Mesenchymal stem cell (in vitro differentiated cells and primary cell): ENCODE measurements around the gene DPF3.

Experiments used
- DNase-seq: peaks from one replicate; pipeline ENCODE4 v3.0.0-alpha.2; 2013
- H2AFZ ChIP-seq: one replicate; pipeline ENCODE4 v1.6.1; 2013; ENCODE audit warnings: low read depth, mild to moderate bottlenecking, control low read depth, inconsistent platforms, low read length, moderate library complexity
- H2AK5ac ChIP-seq: 2 replicates; pipeline ENCODE4 v1.6.1; 2013; ENCODE audit warnings: low read length, moderate library complexity, mild to moderate bottlenecking, inconsistent platforms; ENCODE audit not compliant: severe bottlenecking
- H2BK120ac ChIP-seq: one replicate; pipeline ENCODE4 v1.6.1; 2013; ENCODE audit warnings: low read depth, mild to moderate bottlenecking, inconsistent platforms, low read length, moderate library complexity
- H2BK12ac ChIP-seq, 2 experiments: one replicate each; pipeline ENCODE4 v1.6.1; 2013; ENCODE audit warnings: inconsistent platforms in 2 of 2, low read length in 2 of 2, mild to moderate bottlenecking in 2 of 2, moderate library complexity in 2 of 2, control low read depth in 1 of 2
- H2BK15ac ChIP-seq: one replicate; pipeline ENCODE4 v1.6.1; 2013; ENCODE audit warnings: mild to moderate bottlenecking, low read depth, inconsistent platforms; ENCODE audit not compliant: poor library complexity, severe bottlenecking
- H2BK5ac ChIP-seq: 2 replicates; pipeline ENCODE4 v1.6.1; 2013; ENCODE audit warnings: low read depth, mild to moderate bottlenecking, low read length, control low read depth, inconsistent platforms; ENCODE audit not compliant: poor library complexity, severe bottlenecking
- H3K14ac ChIP-seq, 2 experiments: one replicate each; pipeline ENCODE4 v1.6.1; 2013; ENCODE audit warnings: inconsistent platforms in 2 of 2, low read length in 2 of 2, control low read depth in 1 of 2, mild to moderate bottlenecking in 1 of 2, moderate library complexity in 1 of 2
- H3K18ac ChIP-seq, 2 experiments: one replicate each; pipeline ENCODE4 v1.6.1; 2013; ENCODE audit warnings: inconsistent platforms in 2 of 2, low read length in 2 of 2, control low read depth in 1 of 2, low read depth in 1 of 2, mild to moderate bottlenecking in 1 of 2
- H3K23ac ChIP-seq, 2 experiments: one replicate each; pipeline ENCODE4 v1.6.1; 2013; ENCODE audit warnings: inconsistent platforms in 2 of 2, low read length in 2 of 2, mild to moderate bottlenecking in 2 of 2, moderate library complexity in 2 of 2, control low read depth in 1 of 2
- H3K27ac ChIP-seq: 2 replicates; pipeline ENCODE4 v1.5.1; 2013; ENCODE audit warnings: mild to moderate bottlenecking, moderate library complexity, low read length, control low read depth, inconsistent platforms; ENCODE audit not compliant: poor library complexity, severe bottlenecking
- H3K27me3 ChIP-seq, 2 experiments: 2 replicates each; pipeline versions ENCODE4 v1.6.1 to v1.7.0; 2013; ENCODE audit warnings: low read length in 2 of 2, mild to moderate bottlenecking in 2 of 2, moderate library complexity in 2 of 2, control low read depth in 1 of 2, inconsistent platforms in 1 of 2; ENCODE audit not compliant: control insufficient read depth in 1 of 2, insufficient read depth in 1 of 2
- H3K36me3 ChIP-seq, 2 experiments: 2 replicates each; pipeline versions ENCODE4 v1.6.1 to v1.7.0; 2013; ENCODE audit warnings: low read length in 2 of 2, control low read depth in 1 of 2, inconsistent platforms in 1 of 2, low read depth in 1 of 2, mild to moderate bottlenecking in 1 of 2; ENCODE audit not compliant: insufficient read depth in 2 of 2, control insufficient read depth in 1 of 2
- H3K4ac ChIP-seq, 2 experiments: one replicate each; pipeline ENCODE4 v1.6.1; 2013; ENCODE audit warnings: inconsistent platforms in 2 of 2, low read length in 2 of 2, mild to moderate bottlenecking in 2 of 2, moderate library complexity in 2 of 2, control low read depth in 1 of 2, low read depth in 1 of 2
- H3K4me1 ChIP-seq: 2 replicates; pipeline ENCODE4 v1.6.1; 2013; ENCODE audit warnings: low read depth, low read length, control low read depth; ENCODE audit not compliant: control insufficient read depth, insufficient read depth
- H3K4me2 ChIP-seq: 2 replicates; pipeline ENCODE4 v1.6.1; 2013; ENCODE audit warnings: low read length, mild to moderate bottlenecking, inconsistent platforms; ENCODE audit not compliant: poor library complexity, severe bottlenecking
- H3K4me3 ChIP-seq, 2 experiments: 2 replicates each; pipeline versions ENCODE4 v1.5.1 to v1.7.0; 2013; ENCODE audit warnings: low read length in 2 of 2, mild to moderate bottlenecking in 2 of 2, control low read depth in 1 of 2, low read depth in 1 of 2; ENCODE audit not compliant: insufficient read depth in 1 of 2
- H3K79me1 ChIP-seq: replicated peaks from 2 replicates; pipeline ENCODE4 v1.6.1; 2013; ENCODE audit warnings: mild to moderate bottlenecking, control low read depth, low read length, inconsistent platforms; ENCODE audit not compliant: poor library complexity, severe bottlenecking
- H3K9ac ChIP-seq: 2 replicates; pipeline ENCODE4 v1.7.0; 2013; ENCODE audit warnings: mild to moderate bottlenecking, low read length, moderate library complexity
- H3K9me3 ChIP-seq: 2 replicates; pipeline ENCODE4 v1.7.0; 2013; ENCODE audit warnings: mild to moderate bottlenecking, low read length; ENCODE audit not compliant: control insufficient read depth
- H4K8ac ChIP-seq: one replicate; pipeline ENCODE4 v1.6.1; 2013; ENCODE audit warnings: inconsistent platforms, mild to moderate bottlenecking, low read length, moderate library complexity
- H4K91ac ChIP-seq: one replicate; pipeline ENCODE4 v1.6.1; 2013; ENCODE audit warnings: mild to moderate bottlenecking, low read length, inconsistent platforms
- WGBS: methylation state at CpG from one replicate; pipeline ENCODE4 v1.1.7; 2013; ENCODE audit warnings: mixed read lengths; 5-methylcytosine and 5-hydroxymethylcytosine counted together

Gene DPF3

GRCh38 chr14:72616811-72617210 is 277.1 kb downstream of the DPF3 start:
- H2BK5ac ChIP-seq: peak overlapping the region; percentile 93
- H3K4me2 ChIP-seq: no peak overlapping the region
- peak overlapping the region; percentile 54 to 66 for H3K4ac ChIP-seq
- no peaks in the 10 kb centered on the region for H3K27me3 ChIP-seq
- H4K8ac ChIP-seq: peak overlapping the region; percentile 37
- H3K27ac ChIP-seq: peak overlapping the region; percentile 96
- WGBS: 94% methylated on average over 7 of the region's 7 CpGs
- peak overlapping the region in 1 of 2 experiments; percentile 97 for H2BK12ac ChIP-seq
- H2BK120ac ChIP-seq: no peak overlapping the region
- H3K14ac ChIP-seq: peak overlapping the region in 1 of 2 experiments; percentile 69
- H2AK5ac ChIP-seq: peak overlapping the region; percentile 100
- no peaks in the 10 kb centered on the region for H3K79me1 ChIP-seq
- H2BK15ac ChIP-seq: no peak overlapping the region
- H3K18ac ChIP-seq: peak overlapping the region in 1 of 2 experiments; percentile 71
- H3K4me1 ChIP-seq: peaks cover 52% of the 10 kb centered on the region
- no peak overlapping the region for H3K23ac ChIP-seq
- H3K4me3 ChIP-seq: no peak overlapping the region
- peak overlapping the region; percentile 25 for H4K91ac ChIP-seq
- H3K36me3 ChIP-seq: no peaks in the 10 kb centered on the region
- no peak overlapping the region for H3K9ac ChIP-seq
- H2AFZ ChIP-seq: no peak overlapping the region
- no peaks in the 10 kb centered on the region for H3K9me3 ChIP-seq
- DNase-seq: no peak

- H3K27ac ChIP-seq: peak overlapping the region; percentile 96
- peaks cover 57% of the 10 kb centered on the region for H3K4me1 ChIP-seq
- 45% methylated on average over 4 of the region's 4 CpGs for WGBS
- peak overlapping the region in 1 of 2 experiments; percentile 72 for H3K18ac ChIP-seq
- H2AFZ ChIP-seq: no peak overlapping the region
- no peak overlapping the region for H3K9ac ChIP-seq
- H3K14ac ChIP-seq: no peak overlapping the region
- no peak overlapping the region for H3K4me3 ChIP-seq
- no peak overlapping the region for H3K23ac ChIP-seq
- no peak overlapping the region for H4K91ac ChIP-seq
- no peak overlapping the region for H2BK120ac ChIP-seq
- H2BK5ac ChIP-seq: no peak overlapping the region
- H4K8ac ChIP-seq: no peak overlapping the region
- no peaks in the 10 kb centered on the region for H3K79me1 ChIP-seq
- peak; percentile 87 for DNase-seq
- H3K36me3 ChIP-seq: no peaks in the 10 kb centered on the region
- H3K4ac ChIP-seq: no peak overlapping the region
- peak overlapping the region in 1 of 2 experiments; percentile 70 for H2BK12ac ChIP-seq
- H3K9me3 ChIP-seq: no peaks in the 10 kb centered on the region
- no peak overlapping the region for H2BK15ac ChIP-seq
- H3K27me3 ChIP-seq: no peaks in the 10 kb centered on the region
- peak overlapping the region; percentile 100 for H2AK5ac ChIP-seq
- H3K4me2 ChIP-seq: no peak overlapping the region
Measured at GRCh38 chr14:72616294-72616693, 277.6 kb downstream of the DPF3 start.

- Histone ChIP-seq H3K9me3 (no peaks in the 10 kb centered on the region), H3K4me3 (no peak overlapping the region), H2BK120ac (peak overlapping the region; percentile 23), H3K14ac (no peak overlapping the region), H3K36me3 (no peaks in the 10 kb centered on the region), H3K79me1 (no peaks in the 10 kb centered on the region), H4K8ac (peak overlapping the region; percentile 83), H3K18ac (peak overlapping the region; percentile 62 to 72), H3K27ac (peak overlapping the region; percentile 96), H4K91ac (peak overlapping the region; percentile 66), H2AFZ (no peak overlapping the region), H2BK5ac (peak overlapping the region; percentile 80), H3K27me3 (no peaks in the 10 kb centered on the region), H2BK12ac (peak overlapping the region; percentile 70 to 79), H3K4me2 (peak overlapping the region; percentile 10), H3K4ac (peak overlapping the region in 1 of 2 experiments; percentile 49), H3K23ac (no peak overlapping the region), H3K4me1 (peaks cover 64% of the 10 kb centered on the region), H2AK5ac (peak overlapping the region; percentile 100), H3K9ac (no peak overlapping the region), H2BK15ac (no peak overlapping the region)
- 78% methylated on average over 9 of the region's 9 CpGs for WGBS
- DNase-seq: peak; percentile 43
Measured at GRCh38 chr14:72615451-72616121, 278.3 kb downstream of the DPF3 start.

- DNase-seq: no peak
- Histone ChIP-seq H3K27ac (peak overlapping the region; percentile 96), H4K8ac (peak overlapping the region; percentile 73), H2BK5ac (peak overlapping the region; percentile 91), H3K9ac (no peak overlapping the region), H3K9me3 (no peaks in the 10 kb centered on the region), H3K18ac (peak overlapping the region in 1 of 2 experiments; percentile 54), H2BK12ac (peak overlapping the region in 1 of 2 experiments; percentile 83), H2AFZ (no peak overlapping the region), H3K36me3 (no peaks in the 10 kb centered on the region), H3K79me1 (no peaks in the 10 kb centered on the region), H4K91ac (peak overlapping the region; percentile 36), H3K4me1 (peaks cover 66% of the 10 kb centered on the region), H2BK120ac (peak overlapping the region; percentile 21), H3K27me3 (no peaks in the 10 kb centered on the region), H2BK15ac (no peak overlapping the region), H3K4me3 (no peak overlapping the region), H3K4ac (peak overlapping the region in 1 of 2 experiments; percentile 62), H3K14ac (no peak overlapping the region), H3K4me2 (peak overlapping the region; percentile 10), H2AK5ac (peak overlapping the region; percentile 49), H3K23ac (peak overlapping the region in 1 of 2 experiments; percentile 34)
- 90% methylated on average over 9 of the region's 11 CpGs for WGBS
Measured at GRCh38 chr14:72614891-72615415, 278.9 kb downstream of the DPF3 start.
